Measurements from ENCODE around the gene SHISA9. TPM values are rescaled to one million over a fixed set of nuclear protein-coding genes. Genes with fewer than 3 reads are reported as not detected.

The SHISA9 gene
- total and polyA plus RNA-seq, 12 donors, result 0.04 to 4.8 (median 0.35) TPM

DNA sequence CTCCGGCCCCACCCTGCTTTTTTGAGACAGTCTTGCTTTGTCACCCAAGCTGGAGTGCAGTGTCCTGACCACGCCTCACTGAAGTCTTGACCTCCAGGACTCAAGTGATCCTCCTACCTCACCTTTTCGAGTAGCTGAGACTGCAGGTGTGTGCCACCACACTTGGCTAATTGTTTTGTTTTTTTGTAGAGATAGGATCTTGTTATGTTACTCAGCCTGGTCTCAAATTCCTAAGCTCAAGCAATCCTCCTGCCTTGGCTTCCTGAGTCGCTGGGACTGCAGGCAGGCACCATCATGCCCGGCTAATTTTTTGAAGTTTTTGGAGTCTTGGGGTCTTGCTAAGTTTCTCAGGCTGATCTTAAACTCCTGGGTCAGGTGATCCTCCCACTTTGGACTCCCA lies 206.7 kb downstream of the SHISA9 start:
- Histone ChIP-seq H3K4me1 (replicated peaks in 1 of 2) (no peaks in the 10 kb centered on the region), H3K4me3 (no peak overlapping the region), H3K9me3 (replicated peaks in 1 of 3) (no peaks in the 10 kb centered on the region), H3K27ac (no peak overlapping the region), H3K27me3 (no peaks in the 10 kb centered on the region), H3K36me3 (replicated peaks in 1 of 2) (no peaks in the 10 kb centered on the region)
- 51 to 76% (median 68%) methylated on average over 5 of the region's 5 CpGs for WGBS, 4 donors
- intact Hi-C loops (cut with DNase I), result no loop called here
- TF ChIP-seq, protein P1, sequence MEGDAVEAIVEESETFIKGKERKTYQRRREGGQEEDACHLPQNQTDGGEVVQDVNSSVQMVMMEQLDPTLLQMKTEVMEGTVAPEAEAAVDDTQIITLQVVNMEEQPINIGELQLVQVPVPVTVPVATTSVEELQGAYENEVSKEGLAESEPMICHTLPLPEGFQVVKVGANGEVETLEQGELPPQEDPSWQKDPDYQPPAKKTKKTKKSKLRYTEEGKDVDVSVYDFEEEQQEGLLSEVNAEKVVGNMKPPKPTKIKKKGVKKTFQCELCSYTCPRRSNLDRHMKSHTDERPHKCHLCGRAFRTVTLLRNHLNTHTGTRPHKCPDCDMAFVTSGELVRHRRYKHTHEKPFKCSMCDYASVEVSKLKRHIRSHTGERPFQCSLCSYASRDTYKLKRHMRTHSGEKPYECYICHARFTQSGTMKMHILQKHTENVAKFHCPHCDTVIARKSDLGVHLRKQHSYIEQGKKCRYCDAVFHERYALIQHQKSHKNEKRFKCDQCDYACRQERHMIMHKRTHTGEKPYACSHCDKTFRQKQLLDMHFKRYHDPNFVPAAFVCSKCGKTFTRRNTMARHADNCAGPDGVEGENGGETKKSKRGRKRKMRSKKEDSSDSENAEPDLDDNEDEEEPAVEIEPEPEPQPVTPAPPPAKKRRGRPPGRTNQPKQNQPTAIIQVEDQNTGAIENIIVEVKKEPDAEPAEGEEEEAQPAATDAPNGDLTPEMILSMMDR (IDR thresholded peaks at IDR 0.05), result no peak
- no peak for TF ChIP-seq POLR2A (IDR thresholded peaks at IDR 0.05)
- no peak for DNase-seq

DNA sequence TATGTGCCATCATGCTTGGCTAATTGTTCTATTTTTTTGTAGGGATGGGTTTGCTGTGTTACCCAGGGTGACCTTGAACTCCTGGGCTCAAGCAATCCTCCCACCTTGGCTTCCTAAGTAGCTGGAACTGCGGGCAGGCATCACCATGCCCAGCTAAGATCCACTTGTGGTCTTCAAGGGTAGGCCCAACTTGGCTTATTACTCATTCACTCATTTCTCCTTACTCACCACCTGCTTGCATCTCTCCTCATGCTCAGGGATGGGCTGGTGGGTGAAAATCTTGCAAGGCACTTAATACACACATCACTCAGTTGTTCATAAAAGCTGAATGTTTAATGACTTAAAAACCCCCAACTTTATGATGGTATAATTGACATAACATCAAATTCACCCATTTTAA lies 207.8 kb downstream of the SHISA9 start:
- no peak for DNase-seq
- intact Hi-C loops (cut with DNase I), result no loop called here
- 55 to 80% (median 70%) methylated on average over 1 of the region's 1 CpG for WGBS, 4 donors
- Histone ChIP-seq H3K36me3 (replicated peaks in 1 of 2) (no peaks in the 10 kb centered on the region), H3K4me3 (no peak overlapping the region), H3K27ac (no peak overlapping the region), H3K4me1 (replicated peaks in 1 of 2) (no peaks in the 10 kb centered on the region), H3K9me3 (replicated peaks in 1 of 3) (no peaks in the 10 kb centered on the region), H3K27me3 (no peaks in the 10 kb centered on the region)
- TF ChIP-seq POLR2A (IDR thresholded peaks at IDR 0.05), result no peak
- TF ChIP-seq, protein P1 (IDR thresholded peaks at IDR 0.05), result no peak

DNA sequence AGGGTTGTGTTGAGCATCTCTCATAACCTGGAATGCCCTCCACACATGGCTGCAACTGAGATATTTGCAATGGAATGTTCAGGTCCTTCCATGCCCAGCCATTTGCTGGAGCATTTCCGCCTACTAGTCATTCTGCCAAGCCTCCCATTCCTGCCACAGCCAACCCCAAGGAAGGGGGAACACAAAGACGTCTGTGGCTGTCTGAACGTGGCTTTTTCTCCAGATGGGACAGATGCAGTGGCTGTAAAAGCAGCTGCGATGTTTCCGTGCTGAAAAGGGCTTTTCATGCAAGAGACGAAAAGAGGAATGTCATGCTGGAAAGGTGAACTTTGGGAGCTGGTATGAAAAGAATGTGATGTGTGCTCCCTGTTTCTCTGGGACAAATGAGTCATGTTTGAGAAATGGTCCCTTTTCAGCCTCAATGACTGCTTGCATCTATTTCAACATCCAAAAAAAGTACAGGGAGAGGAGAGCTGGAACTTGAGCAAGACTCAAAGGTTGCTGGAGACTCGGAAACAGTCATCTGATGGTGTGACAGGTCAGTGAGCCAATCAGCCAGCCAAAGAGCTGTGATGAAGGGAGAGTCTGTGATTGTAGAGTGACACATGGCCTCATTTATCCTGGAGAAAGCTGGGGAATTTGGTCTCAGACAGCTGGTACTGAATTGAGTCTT lies 208.9 kb downstream of the SHISA9 start:
- no peak for TF ChIP-seq POLR2A (IDR thresholded peaks at IDR 0.05)
- TF ChIP-seq, protein P1 (IDR thresholded peaks at IDR 0.05), result no peak
- intact Hi-C loops (cut with DNase I), result no loop called here
- Histone ChIP-seq H3K36me3 (replicated peaks in 1 of 2) (no peaks in the 10 kb centered on the region), H3K27me3 (no peaks in the 10 kb centered on the region), H3K9me3 (replicated peaks in 1 of 3) (no peaks in the 10 kb centered on the region), H3K27ac (peak overlapping the region in 1 of 5 donors; percentile 29), H3K4me3 (no peak overlapping the region), H3K4me1 (replicated peaks in 1 of 2) (no peaks in the 10 kb centered on the region)
- 23 to 30% (median 25%) methylated on average over 7 of the region's 7 CpGs for WGBS, 4 donors
- no peak for DNase-seq

DNA sequence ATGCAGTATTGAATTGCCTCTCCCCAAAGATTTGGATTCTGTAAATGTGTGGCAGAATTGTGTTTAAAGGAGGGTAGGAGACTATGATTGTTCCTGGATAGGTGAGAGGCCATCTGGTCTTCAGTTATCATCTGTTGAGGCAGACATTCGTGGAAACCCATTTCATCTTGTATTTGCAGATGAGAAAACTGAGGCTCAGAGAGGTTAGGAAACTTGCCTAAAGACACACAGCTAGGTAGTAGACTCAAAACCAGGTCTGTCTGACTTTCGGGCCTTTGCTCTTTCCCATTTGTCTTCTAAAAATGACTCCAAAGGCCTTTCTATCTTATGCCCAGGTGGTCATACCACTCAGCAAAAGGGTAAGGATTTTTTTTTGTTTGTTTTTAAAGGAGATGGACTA lies 210.3 kb downstream of the SHISA9 start:
- H3K36me3 ChIP-seq (replicated peaks in 1 of 2), result no peaks in the 10 kb centered on the region
- no peaks in the 10 kb centered on the region for H3K9me3 ChIP-seq (replicated peaks in 1 of 3)
- 60 to 72% (median 65%) methylated on average over 2 of the region's 2 CpGs for WGBS, 4 donors
- H3K27me3 ChIP-seq, result no peaks in the 10 kb centered on the region
- no peak for DNase-seq
- no peak for TF ChIP-seq POLR2A (IDR thresholded peaks at IDR 0.05)
- TF ChIP-seq, protein P1 (IDR thresholded peaks at IDR 0.05), result no peak
- no peak overlapping the region for H3K4me3 ChIP-seq
- H3K27ac ChIP-seq, result no peak overlapping the region
- intact Hi-C loops (cut with DNase I), result no loop called here
- no peaks in the 10 kb centered on the region for H3K4me1 ChIP-seq (replicated peaks in 1 of 2)
